SK-N-SH (cell line): ENCODE measurements around the gene MXRA5. TPM values are rescaled to one million over a fixed set of nuclear protein-coding genes. Genes with fewer than 3 reads are reported as not detected.
"Not testable (repeated sequence)": the region's sequence is repeated elsewhere in the genome, so short reads cannot be mapped to it uniquely, and the experiment has no call there.

ENCODE experiments used
- CTCF ChIA-PET: fragments of 300-600, 350-600 bp; formaldehyde crosslinking; extraction: SDS; loops from one replicate; lab custom pipeline; 2021; lab: Yijun Ruan, JAX
- POLR2A ChIA-PET: fragments of 350-600 bp; sonication (Branson Sonifier 250); formaldehyde crosslinking; extraction: SDS; loops from one replicate; lab custom pipeline; 2020; ENCODE audit warnings: antibody characterized with exemption, inconsistent platforms; lab: Yijun Ruan, JAX
- DNase-seq: peaks from one replicate; pipeline ENCODE4 v3.0.0; 2012
- H2AFZ ChIP-seq: fragments of 200-600 bp; sonication (generic); 2 replicates; pipeline ENCODE4 v1.8.1; 2016; ENCODE audit warnings: antibody characterized with exemption, mild to moderate bottlenecking, low read depth
- H3F3A ChIP-seq: fragments of 200-600 bp; sonication (generic); replicated peaks from 2 replicates; pipeline ENCODE3; 2016; ENCODE audit warnings: antibody characterized with exemption, mild to moderate bottlenecking; ENCODE audit not compliant: insufficient read depth
- H3K27ac ChIP-seq, 2 experiments: fragments of 200-500 bp in 1 of 2; fragments of 200-600 bp in 1 of 2; sonication (Bioruptor generic) in 1 of 2; sonication (generic), shearing (Covaris generic) in 1 of 2; 2 replicates each; pipeline versions ENCODE4 v1.5.1 to v1.6.1; 2014 to 2016; ENCODE audit warnings: low read depth in 2 of 2, inconsistent platforms in 1 of 2, low read length in 1 of 2, mild to moderate bottlenecking in 1 of 2, mixed read lengths in 1 of 2
- H3K27me3 ChIP-seq: fragments of 200-600 bp; sonication (generic), shearing (Covaris generic); 2 replicates; pipeline ENCODE4 v1.6.1; 2016; ENCODE audit warnings: mixed run types; ENCODE audit not compliant: insufficient read depth
- H3K36me3 ChIP-seq, 2 experiments: fragments of 200-500 bp in 1 of 2; fragments of 200-600 bp in 1 of 2; sonication (Bioruptor generic) in 1 of 2; sonication (generic) in 1 of 2; replicated peaks in 1 of 2; 2 replicates each; pipeline versions ENCODE3 to v1.5.1; 2014 to 2016; ENCODE audit warnings: low read length in 1 of 2, mild to moderate bottlenecking in 1 of 2; ENCODE audit not compliant: insufficient read depth in 2 of 2, control insufficient read depth in 1 of 2
- H3K4me1 ChIP-seq, 2 experiments: fragments of 200-500 bp in 1 of 2; fragments of 200-600 bp in 1 of 2; sonication (Bioruptor generic) in 1 of 2; sonication (generic), shearing (Covaris generic) in 1 of 2; 2 replicates each; pipeline versions ENCODE4 v1.5.1 to v1.6.1; 2014 to 2016; ENCODE audit warnings: low read depth in 1 of 2, low read length in 1 of 2, mixed run types in 1 of 2; ENCODE audit not compliant: insufficient read depth in 2 of 2, control insufficient read depth in 1 of 2
- H3K4me2 ChIP-seq: fragments of 200-600 bp; sonication (generic), shearing (Covaris generic); 2 replicates; pipeline ENCODE4 v1.6.1; 2017; ENCODE audit warnings: mixed run types
- H3K4me3 ChIP-seq, 2 experiments: fragments of 200-500 bp in 1 of 2; fragments of 200-600 bp in 1 of 2; sonication (Bioruptor generic) in 1 of 2; sonication (generic), shearing (Covaris generic) in 1 of 2; 2 replicates each; pipeline versions ENCODE4 v1.5.1 to v1.8.1; 2014 to 2016; ENCODE audit warnings: low read depth in 2 of 2, inconsistent platforms in 1 of 2, low read length in 1 of 2, mild to moderate bottlenecking in 1 of 2, mixed read lengths in 1 of 2, moderate library complexity in 1 of 2
- H3K79me2 ChIP-seq: fragments of 200-600 bp; sonication (generic); 2 replicates; pipeline ENCODE4 v1.8.1; 2017; ENCODE audit warnings: mild to moderate bottlenecking; ENCODE audit not compliant: insufficient read depth
- H3K9ac ChIP-seq: fragments of 200-600 bp; sonication (generic); 2 replicates; pipeline ENCODE4 v1.6.1; 2017; ENCODE audit warnings: mixed run types
- H3K9me2 ChIP-seq: fragments of 200-600 bp; sonication (generic); 2 replicates; pipeline ENCODE4 v1.6.1; 2017; ENCODE audit warnings: mixed run types
- H3K9me3 ChIP-seq: fragments of 200-600 bp; sonication (generic); 2 replicates; pipeline ENCODE4 v1.6.1; 2017; ENCODE audit warnings: mixed run types, mild to moderate bottlenecking, moderate library complexity
- H4K20me1 ChIP-seq: fragments of 200-600 bp; sonication (generic); 2 replicates; pipeline ENCODE4 v1.6.1; 2017; ENCODE audit warnings: mild to moderate bottlenecking, mixed run types; ENCODE audit not compliant: insufficient read depth
- CHD2 ChIP-seq: fragments of 150-350 bp; IDR thresholded peaks from 2 replicates; pipeline ENCODE4 v1.6.1; 2018; ENCODE audit warnings: low read length; ENCODE audit not compliant: partially characterized antibody
- ELF1 ChIP-seq: IDR thresholded peaks from 2 replicates; pipeline ENCODE4 v1.4.0; 2012
- EZH2phosphoT487 ChIP-seq: fragments of 200-600 bp; sonication (generic); IDR thresholded peaks from 2 replicates; pipeline ENCODE4 v1.6.1; 2017; ENCODE audit warnings: low read depth, mixed run types, mild to moderate bottlenecking, antibody characterized with exemption, moderate library complexity, borderline replicate concordance
- FOXJ3 ChIP-seq: sonication (generic); formaldehyde crosslinking; IDR thresholded peaks from 2 replicates; pipeline ENCODE4 v1.5.1; 2020; ENCODE audit warnings: mild to moderate bottlenecking, missing genetic modification reagents
- FOXM1 ChIP-seq: IDR thresholded peaks from 2 replicates; pipeline ENCODE4 v1.4.0; 2012; ENCODE audit warnings: low read depth, mild to moderate bottlenecking
- GABPA ChIP-seq: IDR thresholded peaks from 2 replicates; pipeline ENCODE4 v1.4.0; 2012; ENCODE audit warnings: low read depth, mild to moderate bottlenecking
- GATA2 ChIP-seq: sonication (generic); formaldehyde crosslinking; IDR thresholded peaks from 2 replicates; pipeline ENCODE4 v1.5.0; 2020; ENCODE audit warnings: mild to moderate bottlenecking, missing genetic modification reagents
- JUND ChIP-seq: IDR thresholded peaks from 2 replicates; pipeline ENCODE4 v1.4.0; 2012
- MAX ChIP-seq: IDR thresholded peaks from 2 replicates; pipeline ENCODE4 v1.4.0; 2012; ENCODE audit warnings: low read depth
- MXI1 ChIP-seq: IDR thresholded peaks from 2 replicates; pipeline ENCODE4 v1.6.1; 2012; ENCODE audit warnings: mild to moderate bottlenecking, low read depth, low read length, improper control_type of control experiment
- NFIC ChIP-seq: IDR thresholded peaks from 2 replicates; pipeline ENCODE4 v1.4.0; 2012; ENCODE audit warnings: borderline replicate concordance
- POLR2AphosphoS5 ChIP-seq: IDR thresholded peaks from 2 replicates; pipeline ENCODE4 v1.6.1; 2012; ENCODE audit warnings: low read depth, low read length
- RXRA ChIP-seq: IDR thresholded peaks from 2 replicates; pipeline ENCODE4 v1.4.0; 2012; ENCODE audit warnings: low read depth, mild to moderate bottlenecking, borderline replicate concordance
- SMC3 ChIP-seq: IDR thresholded peaks from 2 replicates; pipeline ENCODE4 v1.6.1; 2012; ENCODE audit warnings: low read depth, low read length, improper control_type of control experiment
- TCF12 ChIP-seq: IDR thresholded peaks from 2 replicates; pipeline ENCODE4 v1.4.0; 2012
- USF2 ChIP-seq: fragments of 150-350 bp; IDR thresholded peaks from 2 replicates; pipeline ENCODE4 v1.6.1; 2017; ENCODE audit warnings: antibody characterized with exemption, low read length, low read depth, borderline replicate concordance
- YY1 ChIP-seq: IDR thresholded peaks from 2 replicates; pipeline ENCODE4 v1.4.0; 2012; ENCODE audit warnings: low read depth, mild to moderate bottlenecking
- WGBS: methylation state at CpG from one replicate; pipeline ENCODE4 v1.1.6; 2017; ENCODE audit warnings: low lambda C conversion rate; 5-methylcytosine and 5-hydroxymethylcytosine counted together
- polyA plus RNA-seq, 3 experiments: library from polyadenylated mRNA; depleted of rRNA; stranded (reverse); fragments of >200 nt; gene quantifications; 2 replicates each; pipeline ENCODE4 v1.2.3, GENCODE V29; 2012
- TF ChIP-seq, protein P1 (sequence below): IDR thresholded peaks from 2 replicates; pipeline ENCODE4; 2012
- TF ChIP-seq, protein P2 (sequence below): fragments of 150-350 bp; IDR thresholded peaks from 2 replicates; pipeline ENCODE4 v1.6.1; 2016; ENCODE audit warnings: mild to moderate bottlenecking, low read depth, low read length
- TF ChIP-seq, protein P3 (sequence below): fragments of 200-600 bp; sonication (generic); IDR thresholded peaks from 2 replicates; pipeline ENCODE4 v1.6.1; 2017; ENCODE audit warnings: antibody characterized with exemption, mild to moderate bottlenecking, moderate library complexity

MXRA5 gene
- polyA plus RNA-seq, 1 of the 3 experiments (the other 2 are of a cell fraction): 7.9 TPM

DNA sequence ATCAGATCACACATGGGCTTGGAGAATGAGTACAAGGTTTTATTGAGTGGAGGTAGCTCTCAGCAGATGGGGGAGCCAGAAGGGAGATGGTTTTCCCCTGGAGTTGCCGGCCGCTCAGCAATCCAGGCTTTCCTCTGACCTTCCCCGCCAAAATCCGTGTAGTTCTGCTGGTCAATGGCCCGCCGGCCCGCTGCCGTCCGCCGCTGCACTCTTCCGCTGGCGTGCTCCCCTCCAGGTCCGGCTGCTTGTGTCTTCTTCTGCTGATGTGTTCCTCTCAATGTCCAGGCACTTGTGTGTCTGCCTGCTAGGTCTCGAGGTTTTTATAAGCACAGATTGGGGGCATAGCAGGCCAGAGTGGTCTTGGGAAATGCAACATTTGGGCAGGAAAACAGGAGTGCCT, 14.4 kb upstream of the MXRA5 start:
- H3F3A ChIP-seq: no peaks in the 10 kb centered on the region
- no peaks in the 10 kb centered on the region for H3K9me2 ChIP-seq
- ChIA-PET POLR2A (no interaction called here), CTCF (no interaction called here)
- TF ChIP-seq YY1 (no peak), POLR2AphosphoS5 (no peak), GABPA (no peak), FOXJ3 (CRISPR knock-in tag) (no peak), EZH2phosphoT487 (no peak), RXRA (no peak), JUND (no peak), MAX (no peak), USF2 (no peak), ELF1 (no peak), GATA2 (CRISPR knock-in tag) (no peak), TCF12 (no peak), SMC3 (no peak), CHD2 (no peak), MXI1 (no peak), FOXM1 (no peak), NFIC (no peak)
- TF ChIP-seq, protein P1, sequence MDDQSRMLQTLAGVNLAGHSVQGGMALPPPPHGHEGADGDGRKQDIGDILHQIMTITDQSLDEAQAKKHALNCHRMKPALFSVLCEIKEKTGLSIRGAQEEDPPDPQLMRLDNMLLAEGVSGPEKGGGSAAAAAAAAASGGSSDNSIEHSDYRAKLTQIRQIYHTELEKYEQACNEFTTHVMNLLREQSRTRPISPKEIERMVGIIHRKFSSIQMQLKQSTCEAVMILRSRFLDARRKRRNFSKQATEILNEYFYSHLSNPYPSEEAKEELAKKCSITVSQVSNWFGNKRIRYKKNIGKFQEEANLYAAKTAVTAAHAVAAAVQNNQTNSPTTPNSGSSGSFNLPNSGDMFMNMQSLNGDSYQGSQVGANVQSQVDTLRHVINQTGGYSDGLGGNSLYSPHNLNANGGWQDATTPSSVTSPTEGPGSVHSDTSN: no peak
- TF ChIP-seq, protein P2, sequence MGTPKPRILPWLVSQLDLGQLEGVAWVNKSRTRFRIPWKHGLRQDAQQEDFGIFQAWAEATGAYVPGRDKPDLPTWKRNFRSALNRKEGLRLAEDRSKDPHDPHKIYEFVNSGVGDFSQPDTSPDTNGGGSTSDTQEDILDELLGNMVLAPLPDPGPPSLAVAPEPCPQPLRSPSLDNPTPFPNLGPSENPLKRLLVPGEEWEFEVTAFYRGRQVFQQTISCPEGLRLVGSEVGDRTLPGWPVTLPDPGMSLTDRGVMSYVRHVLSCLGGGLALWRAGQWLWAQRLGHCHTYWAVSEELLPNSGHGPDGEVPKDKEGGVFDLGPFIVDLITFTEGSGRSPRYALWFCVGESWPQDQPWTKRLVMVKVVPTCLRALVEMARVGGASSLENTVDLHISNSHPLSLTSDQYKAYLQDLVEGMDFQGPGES: no peak
- TF ChIP-seq, protein P3, sequence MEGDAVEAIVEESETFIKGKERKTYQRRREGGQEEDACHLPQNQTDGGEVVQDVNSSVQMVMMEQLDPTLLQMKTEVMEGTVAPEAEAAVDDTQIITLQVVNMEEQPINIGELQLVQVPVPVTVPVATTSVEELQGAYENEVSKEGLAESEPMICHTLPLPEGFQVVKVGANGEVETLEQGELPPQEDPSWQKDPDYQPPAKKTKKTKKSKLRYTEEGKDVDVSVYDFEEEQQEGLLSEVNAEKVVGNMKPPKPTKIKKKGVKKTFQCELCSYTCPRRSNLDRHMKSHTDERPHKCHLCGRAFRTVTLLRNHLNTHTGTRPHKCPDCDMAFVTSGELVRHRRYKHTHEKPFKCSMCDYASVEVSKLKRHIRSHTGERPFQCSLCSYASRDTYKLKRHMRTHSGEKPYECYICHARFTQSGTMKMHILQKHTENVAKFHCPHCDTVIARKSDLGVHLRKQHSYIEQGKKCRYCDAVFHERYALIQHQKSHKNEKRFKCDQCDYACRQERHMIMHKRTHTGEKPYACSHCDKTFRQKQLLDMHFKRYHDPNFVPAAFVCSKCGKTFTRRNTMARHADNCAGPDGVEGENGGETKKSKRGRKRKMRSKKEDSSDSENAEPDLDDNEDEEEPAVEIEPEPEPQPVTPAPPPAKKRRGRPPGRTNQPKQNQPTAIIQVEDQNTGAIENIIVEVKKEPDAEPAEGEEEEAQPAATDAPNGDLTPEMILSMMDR: no peak
- no peak overlapping the region for H3K4me2 ChIP-seq
- H3K79me2 ChIP-seq: no peaks in the 10 kb centered on the region
- H3K27me3 ChIP-seq: no peaks in the 10 kb centered on the region
- WGBS: 37% methylated on average over 14 of the region's 14 CpGs
- no peak overlapping the region for H3K9ac ChIP-seq
- no peak for DNase-seq
- no peaks in the 10 kb centered on the region for H3K36me3 ChIP-seq
- H3K9me3 ChIP-seq: no peaks in the 10 kb centered on the region
- no peak overlapping the region for H2AFZ ChIP-seq
- no peak overlapping the region for H3K27ac ChIP-seq
- H3K4me1 ChIP-seq: no peaks in the 10 kb centered on the region
- H4K20me1 ChIP-seq: no peaks in the 10 kb centered on the region
- no peak overlapping the region for H3K4me3 ChIP-seq

GRCh38 chrX:3352741-3353140, 6.3 kb upstream of the MXRA5 start:
- H4K20me1 ChIP-seq, H3K9me3 ChIP-seq, H3K36me3 ChIP-seq, H3F3A ChIP-seq, H3K4me1 ChIP-seq, H3K27me3 ChIP-seq, POLR2A ChIA-PET, CTCF ChIA-PET, DNase-seq, H2AFZ ChIP-seq, H3K27ac ChIP-seq, H3K79me2 ChIP-seq, H3K9ac ChIP-seq, H3K4me2 ChIP-seq, H3K4me3 ChIP-seq, H3K9me2 ChIP-seq: not testable (repeated sequence)
- 37% methylated on average over 3 of the region's 3 CpGs for WGBS
